HG03354 (cell line): Measurements from ENCODE around the gene SCAMP1.

Experiments used
- ATAC-seq: cut with Tn5 transposase; IDR thresholded peaks from one replicate; pipeline ENCODE4 v1.9.1; 2021; ENCODE audit warnings: mild to moderate bottlenecking; ENCODE audit not compliant: unreplicated experiment, poor library complexity, severe bottlenecking

SCAMP1 gene

DNA sequence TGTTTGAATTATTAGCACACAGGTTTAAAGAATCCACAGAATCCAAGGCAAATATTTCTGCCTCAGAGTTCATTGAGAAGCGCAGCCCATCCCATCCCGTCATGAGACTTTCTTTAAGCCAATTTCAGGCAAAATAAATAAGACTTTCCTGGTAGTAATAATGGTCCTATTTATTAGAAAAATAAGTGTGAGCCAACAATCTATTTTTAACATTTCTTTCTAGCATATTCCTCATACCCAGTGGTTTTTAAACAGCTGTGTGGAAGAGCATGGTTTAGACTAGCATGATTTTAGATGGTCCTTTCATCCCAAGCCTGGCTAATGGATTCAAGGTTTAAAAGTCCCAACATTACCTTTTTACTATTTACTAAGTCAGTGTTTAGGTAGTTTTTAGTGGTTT lies 125.8 kb downstream of the SCAMP1 start:
- no peak for ATAC-seq

DNA sequence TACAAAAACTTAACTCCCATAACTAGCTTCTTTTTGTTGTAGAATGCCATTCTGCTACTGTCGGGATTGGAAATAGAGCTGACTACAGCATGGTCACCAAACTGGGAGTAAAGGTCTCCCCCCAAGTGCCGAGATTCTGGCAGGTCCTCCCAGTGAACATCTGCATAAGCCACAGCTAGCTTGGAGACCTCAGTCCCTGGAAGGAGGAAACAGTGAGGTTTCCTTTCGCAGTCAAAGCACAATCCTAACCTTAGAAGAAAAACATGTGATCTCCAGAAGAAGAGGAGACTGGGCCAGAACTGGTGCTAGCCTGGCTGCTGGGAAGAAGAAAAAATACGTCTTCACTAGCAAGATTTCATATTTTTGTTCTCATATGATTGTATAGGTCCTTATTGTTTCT lies 127.4 kb downstream of the SCAMP1 start:
- ATAC-seq: no peak

DNA sequence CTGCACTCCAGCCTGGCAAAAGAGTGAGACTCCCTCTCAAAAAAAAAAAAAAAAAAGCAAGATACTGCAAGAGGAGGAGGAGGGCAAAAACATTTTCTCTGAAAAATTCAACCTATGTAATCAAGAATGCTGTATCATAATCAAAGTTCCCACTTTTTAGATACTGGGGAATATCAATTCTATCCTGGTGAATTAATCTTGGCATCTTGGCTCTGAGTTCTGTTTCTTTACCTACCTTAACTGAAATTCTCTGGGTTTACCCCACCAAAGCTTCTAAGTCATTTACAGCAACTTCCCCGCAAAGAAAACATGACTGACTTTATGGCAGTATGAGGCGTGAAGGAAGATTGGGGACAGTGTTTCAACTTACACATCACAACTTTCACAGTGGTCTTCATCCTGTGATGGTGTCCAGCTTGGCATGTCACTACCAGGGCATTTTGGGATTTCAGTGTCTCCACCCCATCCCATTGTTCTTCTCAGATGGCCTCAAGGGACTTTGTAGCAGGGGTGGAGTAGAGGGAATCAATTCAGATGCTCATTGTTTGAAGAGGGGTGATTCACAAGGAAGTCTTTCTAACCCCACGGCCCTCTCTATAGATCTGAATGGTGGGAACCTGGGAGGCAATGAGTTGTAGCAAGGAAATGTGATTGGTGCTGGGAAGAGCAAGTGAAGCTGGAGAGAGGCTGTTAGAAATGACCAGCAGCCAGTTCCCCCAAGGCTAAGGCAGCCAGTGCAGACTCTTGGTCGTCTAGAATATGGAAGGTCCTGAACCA lies 130.5 kb downstream of the SCAMP1 start:
- ATAC-seq: no peak

DNA sequence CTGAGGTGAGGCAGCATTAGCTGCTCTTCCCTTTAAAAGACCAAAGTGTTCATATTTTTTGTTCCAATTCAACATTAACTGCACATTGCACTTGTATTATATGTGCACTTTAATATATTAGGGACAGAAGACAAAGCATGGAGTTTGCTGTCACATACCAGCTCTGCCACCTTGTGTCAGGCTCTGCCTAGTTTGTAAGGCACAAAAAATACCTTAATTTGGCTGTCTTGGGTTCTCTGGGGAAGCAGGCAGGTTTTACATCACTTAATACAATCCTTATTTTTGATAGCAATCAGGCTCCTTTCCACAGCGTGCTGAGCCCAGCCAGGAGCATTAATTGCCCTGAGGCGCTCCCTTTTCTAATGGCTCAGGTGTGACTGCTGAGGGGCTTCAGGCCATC lies 131.8 kb downstream of the SCAMP1 start:
- ATAC-seq: no peak

DNA sequence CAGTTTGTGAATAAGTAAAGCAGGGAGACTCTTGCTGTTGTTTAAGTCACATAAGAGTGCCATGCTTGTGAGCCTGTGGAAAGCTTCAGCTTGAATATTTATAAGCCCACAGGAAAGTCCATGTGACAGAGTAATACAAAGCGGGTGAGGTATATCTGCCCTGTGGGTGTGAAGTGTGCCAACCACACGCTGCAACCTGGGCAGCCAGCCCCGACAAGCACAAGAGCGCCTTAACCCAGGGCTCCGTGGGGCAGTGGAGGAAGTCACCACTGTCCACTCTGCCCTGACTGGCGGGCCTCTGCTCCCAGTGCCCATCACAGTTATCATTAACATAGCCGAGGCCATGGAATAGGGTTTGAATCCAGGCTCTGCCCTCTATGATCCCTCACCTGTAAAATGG lies 132.2 kb downstream of the SCAMP1 start:
- no peak for ATAC-seq

DNA sequence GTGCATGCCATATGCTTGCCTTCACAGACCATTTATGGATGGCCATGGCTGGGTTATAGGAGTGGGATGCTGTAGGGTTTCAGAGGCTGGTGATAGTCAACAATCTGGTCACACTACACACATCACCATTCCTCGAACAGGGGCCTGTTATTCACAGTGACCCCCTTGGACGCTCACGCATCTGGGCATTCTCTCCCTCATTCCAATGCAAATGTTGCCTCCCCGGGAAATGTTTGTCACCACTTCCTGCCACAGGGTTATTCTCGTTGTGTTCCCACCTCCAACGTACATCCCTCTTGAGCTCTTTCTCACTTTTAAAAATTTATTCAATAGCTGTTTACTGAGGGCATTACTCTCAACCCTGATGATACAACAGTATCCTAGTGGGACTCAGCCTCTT lies 135.4 kb downstream of the SCAMP1 start:
- no peak for ATAC-seq

DNA sequence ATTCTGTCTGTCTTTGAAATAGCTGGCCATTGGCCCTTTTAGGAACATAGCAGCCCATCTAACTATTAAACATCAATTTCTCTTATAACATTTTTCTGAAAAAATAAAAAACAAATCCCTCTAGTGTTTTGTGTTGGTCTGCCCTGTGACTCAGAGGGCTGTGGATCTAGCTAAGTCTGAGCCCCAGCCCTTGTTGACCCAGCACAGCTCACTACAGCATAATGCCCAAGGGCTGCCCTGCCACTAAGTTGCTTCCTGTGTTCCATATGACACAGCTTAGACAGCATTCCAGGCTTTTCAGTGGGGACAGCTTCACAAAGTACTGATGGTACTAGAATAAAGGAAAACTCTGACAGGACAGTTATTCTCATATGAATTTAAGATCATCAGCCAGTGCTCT lies 136.0 kb downstream of the SCAMP1 start:
- no peak for ATAC-seq

DNA sequence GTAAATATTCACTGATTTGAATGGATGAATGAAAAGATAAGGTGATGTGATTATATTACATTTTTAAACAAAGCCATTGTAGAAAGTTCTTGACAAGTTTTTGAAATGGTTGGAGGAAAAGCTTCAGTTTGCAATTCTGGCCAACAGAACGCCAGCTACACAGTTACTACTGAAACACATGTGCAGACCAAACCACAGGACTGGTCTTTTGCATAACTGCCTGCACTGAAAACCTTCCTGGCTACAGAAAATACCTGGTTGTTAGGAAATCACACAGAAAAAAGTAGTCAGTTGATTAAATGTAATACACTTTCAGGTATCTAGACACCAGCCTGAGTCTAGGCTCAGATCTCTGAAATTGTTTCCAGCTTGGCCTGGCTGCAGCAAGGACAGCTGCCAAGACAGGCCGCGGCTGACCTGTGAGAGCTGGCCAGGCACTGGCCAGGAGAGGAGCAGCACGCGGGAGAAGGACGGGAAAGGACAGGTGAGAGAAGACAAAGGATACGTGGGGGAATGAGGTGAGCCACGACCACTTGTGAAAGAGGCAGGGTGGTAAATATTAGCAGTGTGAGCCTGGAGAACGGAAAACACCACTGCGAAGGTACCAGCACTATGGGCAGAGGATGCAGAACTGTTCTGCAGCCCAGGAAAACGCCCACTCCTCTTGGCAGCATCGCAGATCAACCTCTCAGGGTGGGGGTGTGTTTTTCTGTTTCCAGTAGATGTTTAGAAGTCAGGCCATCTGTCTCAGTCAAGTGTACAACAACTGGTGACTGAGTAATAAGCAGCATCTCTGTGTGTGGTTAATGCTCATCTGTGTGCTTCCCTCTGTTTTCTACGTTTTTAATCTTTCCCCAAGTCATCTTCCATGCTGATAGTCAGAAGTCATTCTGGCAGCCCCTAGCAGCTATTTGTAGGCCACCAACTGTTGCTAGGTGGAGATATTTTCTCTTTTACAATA lies 137.4 kb downstream of the SCAMP1 start:
- peak; percentile 65 for ATAC-seq

DNA sequence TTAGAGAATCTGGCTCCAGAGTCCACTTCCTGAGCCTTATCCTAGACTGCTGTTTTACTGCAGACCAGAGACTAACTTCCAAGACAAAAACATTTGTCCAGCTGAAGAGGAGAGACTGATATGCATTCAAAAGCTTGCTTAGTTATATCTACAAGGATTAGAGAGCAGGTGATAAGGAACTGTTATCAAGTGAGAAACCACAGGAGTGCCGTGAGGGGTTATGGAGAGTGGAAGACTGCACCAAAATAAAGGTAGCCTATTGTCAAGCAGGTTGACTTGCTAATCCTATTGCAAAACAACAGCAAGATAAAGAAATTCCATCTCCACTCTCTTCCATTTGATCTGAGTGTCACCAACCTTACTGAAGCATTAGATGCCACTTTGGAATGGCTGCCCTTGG lies 139.1 kb downstream of the SCAMP1 start:
- no peak for ATAC-seq

DNA sequence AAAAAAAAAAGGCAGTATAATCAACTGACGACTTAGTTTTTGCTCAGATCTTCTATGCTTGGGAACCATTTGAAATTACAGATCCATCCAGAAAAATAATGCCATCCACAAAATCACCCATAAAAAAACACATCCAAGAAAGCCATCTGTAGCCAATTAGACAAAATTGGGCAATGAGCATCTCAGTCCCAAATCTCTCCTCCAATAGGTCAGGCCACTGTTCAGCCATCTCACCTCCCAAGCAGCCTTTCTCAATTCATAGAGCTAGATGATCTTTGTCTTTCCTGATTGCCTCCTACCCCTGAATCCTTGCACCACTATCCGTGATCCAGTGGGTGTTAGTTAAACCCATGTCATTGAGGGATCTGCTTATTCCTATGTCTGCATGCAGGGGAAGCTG lies 139.6 kb downstream of the SCAMP1 start:
- ATAC-seq: no peak

DNA sequence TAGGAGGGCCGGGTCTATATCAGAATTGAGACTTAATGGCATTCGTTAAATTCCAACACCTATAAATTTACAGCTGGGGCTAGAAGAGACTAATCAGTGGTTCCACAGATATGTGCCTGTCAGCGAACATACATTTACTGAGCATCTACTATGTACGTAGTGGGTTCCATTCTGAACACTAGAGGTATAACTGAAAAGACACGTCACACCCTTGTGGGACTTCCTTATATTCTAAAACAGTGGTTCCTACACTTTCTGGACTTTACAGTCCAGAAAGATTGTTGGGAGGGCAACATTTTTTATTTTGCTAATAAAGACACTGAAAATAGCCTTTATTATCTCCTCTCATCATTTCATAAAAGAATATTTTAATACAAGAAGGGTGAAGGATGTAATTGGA lies 140.5 kb downstream of the SCAMP1 start:
- ATAC-seq: no peak

DNA sequence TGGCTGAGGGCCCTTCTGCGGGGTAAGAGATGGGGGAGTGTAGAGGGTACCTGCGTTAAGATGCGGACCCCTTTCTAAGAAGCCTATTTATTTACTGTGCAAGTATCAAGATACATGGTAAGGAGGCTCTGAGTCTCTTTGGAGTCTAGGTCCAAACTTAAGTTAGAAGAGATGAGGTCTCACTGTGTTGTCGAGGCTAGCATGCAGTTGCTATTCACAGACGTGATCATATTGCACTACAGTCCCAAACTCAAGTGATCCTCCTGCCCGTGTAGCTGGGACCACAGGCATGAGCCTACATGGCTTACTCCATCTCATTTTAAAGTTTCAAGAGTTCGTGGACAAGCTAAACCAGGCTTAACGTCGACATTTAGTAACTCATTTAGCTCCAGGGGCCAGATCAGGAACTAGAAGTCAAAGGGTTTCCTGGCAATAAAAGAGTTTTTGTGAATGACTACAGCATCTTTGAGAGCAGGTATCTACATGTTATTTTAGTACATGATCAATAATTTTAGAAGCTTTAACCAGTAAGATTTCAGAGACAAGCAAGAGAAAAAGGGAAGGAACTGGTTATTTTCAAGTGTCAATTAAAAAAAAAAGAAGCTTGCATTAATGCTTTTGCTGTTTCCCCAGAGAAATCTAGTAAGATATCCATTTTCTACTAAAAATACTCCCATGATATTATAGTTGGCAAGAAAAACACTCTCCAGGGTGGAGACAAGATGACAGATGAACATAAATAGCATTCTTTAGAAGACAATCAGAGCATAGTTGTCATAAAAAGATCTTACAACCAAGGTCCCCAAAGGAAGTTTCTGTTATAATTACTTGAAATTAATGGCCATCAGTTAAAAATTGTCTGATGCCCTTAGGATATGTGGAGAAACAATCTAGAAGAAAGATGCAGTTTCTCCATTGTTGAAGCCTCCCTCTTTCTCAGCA lies 141.3 kb downstream of the SCAMP1 start:
- ATAC-seq: no peak

DNA sequence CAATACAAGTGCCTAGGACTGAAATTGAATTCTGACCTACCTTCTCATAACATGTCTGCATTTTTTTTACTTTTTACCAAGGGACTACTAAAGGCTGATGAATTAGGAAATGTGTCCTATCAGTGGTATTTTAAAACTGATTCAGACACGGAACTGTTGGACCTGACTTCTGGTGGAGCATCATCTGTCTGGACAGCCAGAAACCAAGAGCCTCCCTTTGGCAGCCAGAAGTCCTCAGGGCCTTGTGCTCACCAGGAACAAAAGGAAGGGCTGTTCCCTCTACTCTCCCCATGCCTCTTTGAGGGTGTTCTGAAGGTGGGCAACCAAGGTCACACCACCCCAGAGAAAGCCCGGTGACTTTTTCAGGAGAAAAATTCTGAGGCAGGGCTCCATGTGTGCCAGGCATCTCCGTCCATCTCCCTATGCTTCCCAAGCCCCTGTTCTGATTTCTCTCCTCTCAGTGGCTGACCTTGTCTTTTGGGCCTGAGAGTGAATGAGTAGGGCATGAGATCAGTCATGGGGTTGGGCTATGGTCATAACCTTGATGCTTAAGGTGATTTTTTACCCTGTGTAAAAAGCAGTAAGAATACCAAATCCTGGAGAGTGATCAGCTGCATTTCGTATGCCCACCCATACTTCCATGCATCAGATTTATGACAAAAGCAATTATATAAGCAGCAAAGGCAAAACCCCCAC lies 143.7 kb downstream of the SCAMP1 start:
- ATAC-seq: no peak

DNA sequence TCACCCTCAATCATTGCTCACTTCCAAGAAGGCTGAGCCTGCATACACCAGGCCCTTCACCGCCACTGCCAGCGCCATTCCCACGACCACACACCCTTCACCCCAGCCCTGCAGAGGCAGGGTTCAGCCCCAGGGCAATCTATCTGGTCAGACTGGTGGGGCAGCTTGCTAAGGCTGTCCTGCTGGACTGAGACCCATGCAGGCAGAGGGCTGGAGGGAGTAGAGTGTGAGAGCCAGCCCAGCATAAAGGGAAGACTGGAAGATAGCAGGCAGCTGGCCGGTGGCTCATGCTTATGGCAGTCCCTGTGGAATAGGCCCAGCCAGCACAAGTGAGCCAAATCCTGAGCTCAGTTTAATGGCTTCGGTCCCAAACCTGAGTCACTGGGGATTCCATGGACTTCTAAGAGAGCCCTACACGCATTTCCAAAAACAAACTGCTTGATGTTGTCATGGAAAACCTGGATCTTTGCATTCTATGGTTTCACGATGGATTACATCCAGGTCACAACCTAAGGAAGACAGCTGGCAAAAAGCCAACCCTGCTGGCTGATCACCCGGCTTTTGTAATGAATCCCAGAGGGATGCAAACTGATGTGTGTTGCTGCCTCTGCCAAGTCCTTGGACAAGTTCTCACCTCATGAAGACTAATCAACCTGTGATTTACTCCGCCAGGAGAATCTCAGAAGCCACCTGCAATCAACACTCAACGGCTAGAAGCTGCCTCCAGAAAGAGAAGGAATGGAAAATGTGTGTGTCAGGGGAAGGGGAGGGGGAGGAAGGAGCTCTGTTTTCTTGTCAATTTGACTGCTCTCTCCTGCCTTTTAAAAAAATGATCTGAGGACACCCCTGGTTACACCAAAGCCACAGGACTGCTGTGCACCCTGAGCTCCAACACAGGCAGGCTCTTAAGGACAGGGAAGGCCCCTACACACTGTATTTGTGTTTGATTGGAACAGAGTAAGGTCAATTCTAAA lies 144.6 kb downstream of the SCAMP1 start:
- ATAC-seq: no peak

DNA sequence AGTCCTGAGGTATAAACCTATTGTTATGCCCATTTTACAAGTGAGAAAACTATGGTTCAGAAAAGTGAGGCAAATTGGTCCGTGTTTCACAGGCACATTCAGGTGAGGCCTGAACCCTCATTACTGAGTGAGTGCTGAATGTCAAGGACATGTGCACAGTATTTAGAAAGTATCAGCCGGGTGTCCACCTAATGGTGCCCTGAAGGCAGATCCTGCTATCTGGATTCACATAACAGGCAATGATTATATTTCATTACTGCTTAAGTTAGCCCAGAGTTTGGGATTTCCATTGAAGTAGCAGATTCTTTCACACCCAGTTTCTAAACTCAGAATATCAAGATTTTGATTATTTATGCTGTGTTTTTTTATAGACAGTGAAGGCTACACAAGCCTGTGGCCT lies 145.4 kb downstream of the SCAMP1 start:
- no peak for ATAC-seq

DNA sequence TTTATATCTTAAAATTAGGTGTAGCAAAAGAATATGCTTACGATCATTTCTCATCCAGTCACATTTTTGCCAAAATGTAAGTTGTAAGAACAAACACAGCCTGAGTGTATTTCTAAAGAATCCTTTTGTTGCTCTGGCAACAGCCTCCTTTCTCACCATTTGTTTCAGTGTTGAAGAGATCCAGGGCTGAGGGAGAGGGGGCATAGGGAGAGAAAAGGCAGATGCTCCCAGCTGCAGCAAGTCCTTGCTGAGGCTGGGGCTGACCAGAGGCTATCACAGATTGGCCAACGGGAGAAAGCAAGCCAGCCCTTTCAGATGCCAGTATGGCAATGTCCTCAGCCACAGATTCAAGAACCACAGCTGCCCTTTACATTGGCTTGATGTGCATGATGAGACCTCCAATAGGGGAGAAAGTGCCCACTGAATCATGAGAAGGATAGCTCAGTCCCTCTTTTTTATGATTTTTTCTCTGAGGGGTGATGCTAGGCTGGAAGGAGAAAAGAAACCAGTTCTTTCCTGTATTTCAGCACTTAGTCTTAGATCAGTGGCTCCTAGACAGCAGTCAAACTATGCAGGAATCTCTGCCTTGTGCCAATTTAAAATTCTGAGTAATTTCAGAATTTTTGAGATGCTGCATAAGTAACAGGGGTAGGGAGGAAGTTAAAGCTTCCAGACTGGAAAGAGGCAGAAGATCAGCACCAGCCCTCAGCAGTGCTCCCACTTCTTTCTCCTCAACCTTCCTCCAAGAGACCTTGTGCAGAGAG lies 146.0 kb downstream of the SCAMP1 start:
- no peak for ATAC-seq

DNA sequence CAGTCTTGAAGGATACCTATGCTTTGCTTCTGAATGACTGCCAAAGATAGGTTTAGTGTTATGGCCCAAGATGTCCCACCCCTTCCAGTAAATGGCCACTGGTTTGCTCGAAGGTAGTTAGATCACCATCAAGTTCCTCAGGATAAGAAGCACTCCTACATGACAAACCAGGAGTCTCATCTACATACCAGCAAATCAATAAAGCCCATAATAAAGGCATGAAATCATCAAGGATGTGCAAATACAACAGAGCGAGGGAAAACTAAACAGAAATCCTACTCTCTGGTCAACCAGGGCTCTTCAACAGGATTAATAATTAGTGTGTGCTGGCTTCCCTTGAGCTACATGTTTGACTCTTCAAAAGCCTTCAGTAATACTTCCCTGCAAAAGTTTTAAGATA lies 147.1 kb downstream of the SCAMP1 start:
- no peak for ATAC-seq
